ENCODE measurements around the gene TMCO4. TPM values are rescaled to one million over a fixed set of nuclear protein-coding genes. Genes with fewer than 3 reads are reported as not detected.

TMCO4 gene
- total RNA-seq, 2 experiments from 2014 or later = 1.2 to 8.1 TPM

- Histone ChIP-seq H3K79me2 (ENCODE audit: insufficient read depth, low read depth, low read length) (no peaks in the 10 kb centered on the region), H2AFZ (ENCODE audit: low read length) (no peak overlapping the region), H3K9me3 (ENCODE audit: low read length) (no peaks in the 10 kb centered on the region), H3K4me1 (ENCODE audit: insufficient read depth, low read length, poor library complexity, severe bottlenecking) (no peaks in the 10 kb centered on the region), H3K4me2 (ENCODE audit: low read length) (no peak overlapping the region), H3K9me2 (ENCODE audit: insufficient read depth, low read length) (no peaks in the 10 kb centered on the region), H3K36me3 (ENCODE audit: insufficient read depth, low read length) (no peaks in the 10 kb centered on the region), H3K27ac (ENCODE audit: low read depth, low read length, poor library complexity, severe bottlenecking) (no peak overlapping the region), H4K20me1 (ENCODE audit: insufficient read depth, low read length) (no peaks in the 10 kb centered on the region), H3K4me3 (ENCODE audit: low read depth, low read length, poor library complexity, severe bottlenecking) (no peak overlapping the region)
- POLR2A ChIA-PET = no interaction called here
- no peak for DNase-seq (ENCODE audit: low spot score)
- CTCF ChIA-PET (ENCODE audit: unreplicated experiment) = no interaction called here
- TF ChIP-seq CTCF (conservative IDR thresholded peaks at IDR 0.05; ENCODE audit: low read length) (no peak), EZH2phosphoT487 (IDR thresholded peaks at IDR 0.05; ENCODE audit: borderline replicate concordance, low read depth, low read length) (no peak)
- no TSS peak for BruUV-seq (replicated peaks)
- intact Hi-C loops (cut with micrococcal nuclease; ENCODE audit: unreplicated experiment) = no loop called here
Measured at GRCh38 chr1:19710825-19711611, 88.7 kb downstream of the TMCO4 start.

- no peak for TF ChIP-seq CTCF (conservative IDR thresholded peaks at IDR 0.05; ENCODE audit: low read length)
- no peak for TF ChIP-seq EZH2phosphoT487 (IDR thresholded peaks at IDR 0.05; ENCODE audit: borderline replicate concordance, low read depth, low read length)
- intact Hi-C loops (cut with micrococcal nuclease; ENCODE audit: unreplicated experiment) = no loop called here
- Histone ChIP-seq H3K79me2 (ENCODE audit: insufficient read depth, low read depth, low read length) (no peaks in the 10 kb centered on the region), H4K20me1 (ENCODE audit: insufficient read depth, low read length) (no peaks in the 10 kb centered on the region), H3K36me3 (ENCODE audit: insufficient read depth, low read length) (no peaks in the 10 kb centered on the region), H3K4me2 (ENCODE audit: low read length) (no peak overlapping the region), H3K9me3 (ENCODE audit: low read length) (no peaks in the 10 kb centered on the region), H3K27ac (ENCODE audit: low read depth, low read length, poor library complexity, severe bottlenecking) (no peak overlapping the region), H3K4me1 (ENCODE audit: insufficient read depth, low read length, poor library complexity, severe bottlenecking) (no peaks in the 10 kb centered on the region), H2AFZ (ENCODE audit: low read length) (no peak overlapping the region), H3K4me3 (ENCODE audit: low read depth, low read length, poor library complexity, severe bottlenecking) (no peak overlapping the region), H3K9me2 (ENCODE audit: insufficient read depth, low read length) (no peaks in the 10 kb centered on the region)
- BruUV-seq (replicated peaks) = no TSS peak
- ChIA-PET CTCF (ENCODE audit: unreplicated experiment) (no interaction called here), POLR2A (no interaction called here)
- no peak for DNase-seq (ENCODE audit: low spot score)
Measured at GRCh38 chr1:19709260-19709793, 90.4 kb downstream of the TMCO4 start.

- H3K9me3 ChIP-seq (ENCODE audit: low read length) = no peaks in the 10 kb centered on the region
- no peak for DNase-seq (ENCODE audit: low spot score)
- H3K9me2 ChIP-seq (ENCODE audit: insufficient read depth, low read length) = no peaks in the 10 kb centered on the region
- H3K4me2 ChIP-seq (ENCODE audit: low read length) = no peak overlapping the region
- H3K27ac ChIP-seq (ENCODE audit: low read depth, low read length, poor library complexity, severe bottlenecking) = no peak overlapping the region
- CTCF ChIA-PET (ENCODE audit: unreplicated experiment) = interaction anchor here (1.1 kb wide), 1 partner anchor 46 kb away, joined by 3 read pairs; no protein-coding TSS in a partner anchor
- H3K79me2 ChIP-seq (ENCODE audit: insufficient read depth, low read depth, low read length) = no peaks in the 10 kb centered on the region
- TF ChIP-seq CTCF (conservative IDR thresholded peaks at IDR 0.05; ENCODE audit: low read length) (no peak), EZH2phosphoT487 (IDR thresholded peaks at IDR 0.05; ENCODE audit: borderline replicate concordance, low read depth, low read length) (no peak)
- BruUV-seq (replicated peaks) = no TSS peak
- no peak overlapping the region for H3K4me3 ChIP-seq (ENCODE audit: low read depth, low read length, poor library complexity, severe bottlenecking)
- no peaks in the 10 kb centered on the region for H4K20me1 ChIP-seq (ENCODE audit: insufficient read depth, low read length)
- intact Hi-C loops (cut with micrococcal nuclease; ENCODE audit: unreplicated experiment) = no loop called here
- POLR2A ChIA-PET = no interaction called here
- H2AFZ ChIP-seq (ENCODE audit: low read length) = no peak overlapping the region
- H3K4me1 ChIP-seq (ENCODE audit: insufficient read depth, low read length, poor library complexity, severe bottlenecking) = no peaks in the 10 kb centered on the region
- no peaks in the 10 kb centered on the region for H3K36me3 ChIP-seq (ENCODE audit: insufficient read depth, low read length)
Measured at GRCh38 chr1:19708567-19709110, 91.1 kb downstream of the TMCO4 start.
